HEK293 (cell line): ENCODE data around the gene B4GALT5.

ENCODE experiments used
- CTCF ChIA-PET: fragments of 350-600 bp; formaldehyde crosslinking; extraction: SDS; loops from one replicate; lab custom pipeline; 2021; ENCODE audit warnings: antibody characterized with exemption; lab: Yijun Ruan, JAX
- POLR2A ChIA-PET: fragments of 300-600 bp; formaldehyde crosslinking; extraction: SDS; loops from one replicate; lab custom pipeline; 2020; ENCODE audit warnings: antibody characterized with exemption, inconsistent platforms; lab: Yijun Ruan, JAX
- H3K27ac ChIP-seq: fragments of 200-500 bp; sonication (Bioruptor generic); 2 replicates; pipeline ENCODE4 v1.5.1; 2014; ENCODE audit warnings: low read depth, low read length, control low read depth, inconsistent platforms; ENCODE audit errors: extremely low read depth
- H3K36me3 ChIP-seq, 2 experiments: fragments of 200-500 bp in 1 of 2; sonication (Bioruptor generic) in 1 of 2; 1 replicate in 1 of 2; 2 replicates in 1 of 2; pipeline ENCODE4 v1.5.1; 2014 to 2017; ENCODE audit warnings: inconsistent platforms in 2 of 2, low read length in 2 of 2; ENCODE audit not compliant: control insufficient read depth in 2 of 2, insufficient read depth in 1 of 2
- H3K4me1 ChIP-seq: fragments of 200-500 bp; sonication (Bioruptor generic); 2 replicates; pipeline ENCODE4 v1.5.1; 2014; ENCODE audit warnings: mild to moderate bottlenecking, low read length, inconsistent platforms; ENCODE audit not compliant: control insufficient read depth, insufficient read depth
- H3K4me3 ChIP-seq: 2 replicates; pipeline ENCODE4 v1.5.1; 2011; ENCODE audit warnings: low read depth, mild to moderate bottlenecking, control low read depth, low read length, moderate library complexity
- H3K9me3 ChIP-seq: fragments of 200-500 bp; sonication (Bioruptor generic); 2 replicates; pipeline ENCODE4 v1.5.1; 2014; ENCODE audit warnings: low read depth, low read length, inconsistent platforms; ENCODE audit not compliant: control insufficient read depth, insufficient read depth
- ZNF548 ChIP-seq: fragments of 450-650 bp; formaldehyde crosslinking; IDR thresholded peaks from 2 replicates; pipeline ENCODE4 v1.5.1; 2016; ENCODE audit warnings: missing biosample characterization, missing genetic modification characterization
- ZNF664 ChIP-seq: fragments of 450-650 bp; formaldehyde crosslinking; IDR thresholded peaks from 2 replicates; pipeline ENCODE4 v1.5.1; 2016; ENCODE audit warnings: missing biosample characterization, missing genetic modification characterization

B4GALT5 gene

GRCh38 chr20:49583343-49583668 is 130.4 kb downstream of the B4GALT5 start:
- no peak overlapping the region for H3K4me3 ChIP-seq
- H3K27ac ChIP-seq = no peak overlapping the region
- no peaks in the 10 kb centered on the region for H3K4me1 ChIP-seq
- H3K36me3 ChIP-seq = no peaks in the 10 kb centered on the region
- ChIA-PET POLR2A (no interaction called here), CTCF (interaction anchor here (0.7 to 2.3 kb wide), 2 partner anchors 26 to 279 kb away, joined by 3 to 7 read pairs; no protein-coding TSS in a partner anchor)
- H3K9me3 ChIP-seq = no peaks in the 10 kb centered on the region
- TF ChIP-seq ZNF664 (peak; percentile 29; the same call in 1 of the 2 replicates), ZNF548 (no peak)
